ENCODE data around the gene OR13C5. TPM values are rescaled to one million over a fixed set of nuclear protein-coding genes. Genes with fewer than 3 reads are reported as not detected.

Gene OR13C5
- total RNA-seq, 1 donor from 2014 or later, result not detected

DNA sequence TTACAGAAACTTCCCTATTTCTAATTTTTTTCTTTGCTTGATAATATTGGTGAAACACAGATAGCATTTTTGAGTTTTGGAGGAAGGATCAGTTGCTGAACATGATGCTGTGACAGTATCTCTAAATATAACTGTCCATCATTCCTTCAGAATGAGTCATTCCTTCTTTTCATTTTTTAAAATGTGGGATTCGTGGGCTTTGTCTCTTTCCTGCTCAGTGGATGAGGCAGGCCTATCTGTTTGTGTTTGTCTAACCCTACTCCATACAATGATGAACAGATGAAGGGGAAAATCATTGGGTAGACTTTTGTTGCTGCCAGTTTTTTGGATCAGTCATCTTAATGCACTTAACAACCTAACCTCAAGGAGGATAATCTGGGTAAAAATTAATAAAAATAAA, 46.0 kb downstream of the OR13C5 start:
- intact Hi-C loops (cut with micrococcal nuclease), result no loop called here

Other genes starting within 250 kb of the OR13C5 start
- gene OR13F1, start 95.2 kb downstream of the OR13C5 start, total RNA-seq, result not detected in 2 replicates
- not detected in 2 replicates for gene OR13C4, start 72.2 kb downstream of the OR13C5 start, total RNA-seq
- gene OR13C3, start 62.6 kb downstream of the OR13C5 start, total RNA-seq, result not detected in 2 replicates
- not detected in 2 replicates for gene OR13C8, start 30.2 kb downstream of the OR13C5 start, total RNA-seq
- gene OR13C2, start 6.2 kb upstream of the OR13C5 start, total RNA-seq, result not detected in 2 replicates
- gene OR13C9, start 18.8 kb upstream of the OR13C5 start, total RNA-seq, result not detected in 2 replicates
- not detected in 2 replicates for gene OR13D1, start 95.1 kb upstream of the OR13C5 start, total RNA-seq
- gene NIPSNAP3A, start 148.3 kb upstream of the OR13C5 start, total RNA-seq, result 19.3 and 20.1 TPM in 2 replicates
- gene NIPSNAP3B, start 164.7 kb upstream of the OR13C5 start, total RNA-seq, result 0.66 and 0.98 TPM in 2 replicates